Spleen (tissue), 7 donors: Measurements from ENCODE around the gene CLMN.

Source experiments
- POLR2A ChIP-seq, 3 donors: fragments of 450-650 bp; IDR thresholded peaks; one replicate each; pipeline ENCODE4 v1.5.1; 2017; ENCODE audit warnings: antibody characterized with exemption in 3 of 3, mild to moderate bottlenecking in 1 of 3
- POLR2AphosphoS5 ChIP-seq, 3 donors: sonication (generic); formaldehyde crosslinking; IDR thresholded peaks; one replicate each; pipeline ENCODE4 v1.5.1; 2017; ENCODE audit warnings: antibody characterized with exemption in 3 of 3
- TF ChIP-seq, protein P1 (sequence below), 11 experiments: fragments of 200-600 bp in 7 of 11; fragments of 450-650 bp in 4 of 11; sonication (generic) in 4 of 11; IDR thresholded peaks in 8 of 11; conservative IDR thresholded peaks in 3 of 11; 1 replicate in 7 of 11; 2 replicates in 4 of 11; pipeline versions ENCODE4 v1.4.0 to v1.8.0; 2016 to 2021; ENCODE audit warnings: antibody characterized with exemption in 11 of 11, inconsistent platforms in 4 of 11, mild to moderate bottlenecking in 1 of 11
- donor health status: DM: no; HTN: no; CAD: no; lungs with moderate emphysema.
- donor health status: DM: no; HTN: no; CAD: no.
- donor health status: DM: no; HTN: no; CAD: no.

DNA sequence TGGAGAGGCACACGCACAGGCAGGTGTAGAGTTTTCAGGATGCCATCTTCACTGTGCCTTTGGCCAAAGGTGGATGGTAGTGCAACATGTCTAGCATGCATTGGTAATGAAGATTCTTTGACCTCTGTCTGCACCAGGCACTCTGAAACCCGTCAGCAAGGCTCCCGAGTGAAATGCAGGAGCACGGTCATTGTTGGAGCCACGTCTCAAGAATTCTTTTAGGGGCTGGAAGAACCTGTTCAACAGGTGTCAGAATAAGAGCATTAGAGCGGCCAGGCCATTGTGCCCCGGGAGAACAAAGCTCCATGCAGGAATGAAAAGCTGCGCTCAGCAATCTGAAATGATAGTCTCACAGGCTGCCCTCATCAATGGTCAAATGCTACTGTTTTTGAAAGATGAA is 122.2 kb downstream of the CLMN start:
- TF ChIP-seq, protein P1, sequence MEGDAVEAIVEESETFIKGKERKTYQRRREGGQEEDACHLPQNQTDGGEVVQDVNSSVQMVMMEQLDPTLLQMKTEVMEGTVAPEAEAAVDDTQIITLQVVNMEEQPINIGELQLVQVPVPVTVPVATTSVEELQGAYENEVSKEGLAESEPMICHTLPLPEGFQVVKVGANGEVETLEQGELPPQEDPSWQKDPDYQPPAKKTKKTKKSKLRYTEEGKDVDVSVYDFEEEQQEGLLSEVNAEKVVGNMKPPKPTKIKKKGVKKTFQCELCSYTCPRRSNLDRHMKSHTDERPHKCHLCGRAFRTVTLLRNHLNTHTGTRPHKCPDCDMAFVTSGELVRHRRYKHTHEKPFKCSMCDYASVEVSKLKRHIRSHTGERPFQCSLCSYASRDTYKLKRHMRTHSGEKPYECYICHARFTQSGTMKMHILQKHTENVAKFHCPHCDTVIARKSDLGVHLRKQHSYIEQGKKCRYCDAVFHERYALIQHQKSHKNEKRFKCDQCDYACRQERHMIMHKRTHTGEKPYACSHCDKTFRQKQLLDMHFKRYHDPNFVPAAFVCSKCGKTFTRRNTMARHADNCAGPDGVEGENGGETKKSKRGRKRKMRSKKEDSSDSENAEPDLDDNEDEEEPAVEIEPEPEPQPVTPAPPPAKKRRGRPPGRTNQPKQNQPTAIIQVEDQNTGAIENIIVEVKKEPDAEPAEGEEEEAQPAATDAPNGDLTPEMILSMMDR (IDR thresholded peaks at IDR 0.05 in 8 of 11, conservative IDR thresholded peaks at IDR 0.05 in 3 of 11) = no peak
- no peak for TF ChIP-seq POLR2A (IDR thresholded peaks at IDR 0.05)
- no peak for TF ChIP-seq POLR2AphosphoS5 (IDR thresholded peaks at IDR 0.05)
